ENCODE results near the gene ST6GALNAC6.
"Not testable (repeated sequence)": the region's sequence is repeated elsewhere in the genome, so short reads cannot be mapped to it uniquely, and the experiment has no call there.

The ST6GALNAC6 gene

GRCh38 chr9:127870887-127871286 lies 28.5 kb downstream of the ST6GALNAC6 start:
- no peak for DNase-seq

- not testable (repeated sequence) for DNase-seq
These were observed 29.3 kb downstream of the ST6GALNAC6 start for GRCh38 chr9:127870153-127870491.

- peak; percentile 80 to 83 for DNase-seq
These were observed 29.9 kb downstream of the ST6GALNAC6 start for GRCh38 chr9:127869310-127870152.

GRCh38 chr9:127868278-127868902 lies 31.0 kb downstream of the ST6GALNAC6 start:
- DNase-seq = no peak

- no peak for DNase-seq
These were observed 31.8 kb downstream of the ST6GALNAC6 start for GRCh38 chr9:127867356-127868277.

- no peak for DNase-seq
These were observed 32.9 kb downstream of the ST6GALNAC6 start for GRCh38 chr9:127866535-127866934.

- no peak for DNase-seq
These were observed 33.5 kb downstream of the ST6GALNAC6 start for GRCh38 chr9:127865645-127866464.

GRCh38 chr9:127863191-127863621 lies 36.2 kb downstream of the ST6GALNAC6 start:
- peak; percentile 25 to 43 for DNase-seq

- DNase-seq = peak; percentile 96
These were observed 37.1 kb downstream of the ST6GALNAC6 start for GRCh38 chr9:127862075-127863011.

- no peak for DNase-seq
These were observed 38.6 kb downstream of the ST6GALNAC6 start for GRCh38 chr9:127860779-127861178.

- DNase-seq = no peak
These were observed 39.1 kb downstream of the ST6GALNAC6 start for GRCh38 chr9:127860260-127860659.

- DNase-seq = no peak
These were observed 41.3 kb downstream of the ST6GALNAC6 start for GRCh38 chr9:127858041-127858512.

GRCh38 chr9:127857278-127857677 lies 42.1 kb downstream of the ST6GALNAC6 start:
- DNase-seq = no peak

- no peak for DNase-seq
These were observed 42.7 kb downstream of the ST6GALNAC6 start for GRCh38 chr9:127856729-127857116.

- no peak for DNase-seq
These were observed 43.2 kb downstream of the ST6GALNAC6 start for GRCh38 chr9:127856094-127856728.

- DNase-seq = no peak
These were observed 43.9 kb downstream of the ST6GALNAC6 start for GRCh38 chr9:127855522-127855921.

GRCh38 chr9:127854960-127855359 lies 44.4 kb downstream of the ST6GALNAC6 start:
- DNase-seq = no peak

GRCh38 chr9:127854184-127854806 lies 45.1 kb downstream of the ST6GALNAC6 start, which contains the start of gene ENG:
Gene ENG, minus strand, starts transcription at chr9:127854658. Its CDS starts 303 bp downstream, at chr9:127854355.
- peak; percentile 28 to 30 for DNase-seq

- peak in 1 of 2 experiments; percentile 9 for DNase-seq
These were observed 45.9 kb downstream of the ST6GALNAC6 start for GRCh38 chr9:127853312-127854183.

Data from AML-193 (cell line).